Measurements from ENCODE around the gene ACSL1.

Gene ACSL1

DNA sequence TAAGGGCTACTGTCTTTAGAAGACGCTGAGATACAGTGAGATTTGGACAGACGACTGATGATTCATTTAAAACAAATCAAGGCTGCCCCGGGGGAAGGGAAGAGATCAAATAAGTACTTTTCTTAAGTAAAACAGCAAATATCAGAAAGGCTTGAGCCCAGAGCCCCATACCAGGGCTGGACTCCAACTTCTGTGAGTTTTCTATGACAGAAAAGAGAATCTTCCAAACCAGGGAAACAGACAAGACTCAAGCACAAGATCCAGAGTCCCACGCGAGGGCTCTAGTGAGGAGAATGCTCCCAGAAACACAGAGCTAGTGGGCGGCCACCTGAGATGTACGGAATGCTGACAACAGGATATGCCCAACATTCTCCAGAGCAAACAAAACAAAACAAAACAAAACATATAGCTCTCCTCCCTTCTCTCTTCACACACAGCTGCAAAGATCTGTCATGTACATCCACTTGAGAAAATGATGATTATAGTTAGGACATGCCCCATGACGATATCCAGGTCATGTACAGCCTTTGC lies 13.1 kb downstream of the ACSL1 start (continued):
- TF ChIP-seq, protein P1, sequence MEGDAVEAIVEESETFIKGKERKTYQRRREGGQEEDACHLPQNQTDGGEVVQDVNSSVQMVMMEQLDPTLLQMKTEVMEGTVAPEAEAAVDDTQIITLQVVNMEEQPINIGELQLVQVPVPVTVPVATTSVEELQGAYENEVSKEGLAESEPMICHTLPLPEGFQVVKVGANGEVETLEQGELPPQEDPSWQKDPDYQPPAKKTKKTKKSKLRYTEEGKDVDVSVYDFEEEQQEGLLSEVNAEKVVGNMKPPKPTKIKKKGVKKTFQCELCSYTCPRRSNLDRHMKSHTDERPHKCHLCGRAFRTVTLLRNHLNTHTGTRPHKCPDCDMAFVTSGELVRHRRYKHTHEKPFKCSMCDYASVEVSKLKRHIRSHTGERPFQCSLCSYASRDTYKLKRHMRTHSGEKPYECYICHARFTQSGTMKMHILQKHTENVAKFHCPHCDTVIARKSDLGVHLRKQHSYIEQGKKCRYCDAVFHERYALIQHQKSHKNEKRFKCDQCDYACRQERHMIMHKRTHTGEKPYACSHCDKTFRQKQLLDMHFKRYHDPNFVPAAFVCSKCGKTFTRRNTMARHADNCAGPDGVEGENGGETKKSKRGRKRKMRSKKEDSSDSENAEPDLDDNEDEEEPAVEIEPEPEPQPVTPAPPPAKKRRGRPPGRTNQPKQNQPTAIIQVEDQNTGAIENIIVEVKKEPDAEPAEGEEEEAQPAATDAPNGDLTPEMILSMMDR (tag by site-specific recombination; IDR thresholded peaks at IDR 0.05) = no peak
- no peak for TF ChIP-seq TRIM28 (IDR thresholded peaks at IDR 0.05; ENCODE audit: borderline replicate concordance, low read length)

DNA sequence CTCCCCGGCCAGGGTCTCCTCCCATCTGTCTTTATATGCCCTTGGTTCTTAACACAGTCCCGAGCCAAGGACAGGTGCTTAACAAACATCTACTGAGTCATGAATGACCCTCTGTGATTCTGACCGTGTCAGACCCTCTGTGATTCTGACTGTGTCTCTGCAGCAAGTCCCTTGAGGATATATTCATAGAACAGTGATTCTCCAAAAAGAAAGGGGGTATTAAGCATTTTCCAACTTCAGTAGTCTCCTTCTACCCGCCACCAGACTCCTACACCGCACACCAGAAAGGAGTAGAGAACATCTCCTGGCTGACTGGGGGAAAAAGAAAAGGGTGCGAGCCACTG lies 13.6 kb downstream of the ACSL1 start:
- no peak overlapping the region for H3K27ac ChIP-seq (ENCODE audit: extremely low read depth, low read depth, low read length)
- ChIA-PET POLR2A (no interaction called here), CTCF (no interaction called here)
- peaks cover 18% of the 10 kb centered on the region for H3K4me1 ChIP-seq (ENCODE audit: control insufficient read depth, insufficient read depth, low read length)
- H3K36me3 ChIP-seq (ENCODE audit: control insufficient read depth in 2 of 2, insufficient read depth in 1 of 2, low read length in 2 of 2) = no peaks in the 10 kb centered on the region
- no peaks in the 10 kb centered on the region for H3K9me3 ChIP-seq (ENCODE audit: control insufficient read depth, insufficient read depth, low read depth, low read length)
- no peak overlapping the region for H3K4me3 ChIP-seq (ENCODE audit: low read depth, low read length)
- no peak for TF ChIP-seq ZNF776 (tag by site-specific recombination; IDR thresholded peaks at IDR 0.05; ENCODE audit: borderline replicate concordance)
- no peak for TF ChIP-seq RBAK (tag by site-specific recombination; IDR thresholded peaks at IDR 0.05)
- no peak for TF ChIP-seq ZNF223 (tag by site-specific recombination; IDR thresholded peaks at IDR 0.05)
- no peak for TF ChIP-seq ZNF335 (tag by site-specific recombination; conservative IDR thresholded peaks at IDR 0.05)
- no peak for TF ChIP-seq ZNF366 (tag by site-specific recombination; conservative IDR thresholded peaks at IDR 0.05)
- no peak for TF ChIP-seq ZNF391 (tag by site-specific recombination; IDR thresholded peaks at IDR 0.05; ENCODE audit: borderline replicate concordance, low read depth)
- no peak for TF ChIP-seq ZNF354C (tag by site-specific recombination; IDR thresholded peaks at IDR 0.05; ENCODE audit: borderline replicate concordance, low read depth)
- no peak for TF ChIP-seq SP2 (tag by site-specific recombination; IDR thresholded peaks at IDR 0.05)
- no peak for TF ChIP-seq ZFHX2 (tag by site-specific recombination; conservative IDR thresholded peaks at IDR 0.05)
- no peak for TF ChIP-seq SALL2 (tag by site-specific recombination; IDR thresholded peaks at IDR 0.05; ENCODE audit: borderline replicate concordance)
- no peak for TF ChIP-seq FEZF1 (tag by site-specific recombination; IDR thresholded peaks at IDR 0.05)
- no peak for TF ChIP-seq ZNF623 (tag by site-specific recombination; IDR thresholded peaks at IDR 0.05)
- TF ChIP-seq, protein P2, sequence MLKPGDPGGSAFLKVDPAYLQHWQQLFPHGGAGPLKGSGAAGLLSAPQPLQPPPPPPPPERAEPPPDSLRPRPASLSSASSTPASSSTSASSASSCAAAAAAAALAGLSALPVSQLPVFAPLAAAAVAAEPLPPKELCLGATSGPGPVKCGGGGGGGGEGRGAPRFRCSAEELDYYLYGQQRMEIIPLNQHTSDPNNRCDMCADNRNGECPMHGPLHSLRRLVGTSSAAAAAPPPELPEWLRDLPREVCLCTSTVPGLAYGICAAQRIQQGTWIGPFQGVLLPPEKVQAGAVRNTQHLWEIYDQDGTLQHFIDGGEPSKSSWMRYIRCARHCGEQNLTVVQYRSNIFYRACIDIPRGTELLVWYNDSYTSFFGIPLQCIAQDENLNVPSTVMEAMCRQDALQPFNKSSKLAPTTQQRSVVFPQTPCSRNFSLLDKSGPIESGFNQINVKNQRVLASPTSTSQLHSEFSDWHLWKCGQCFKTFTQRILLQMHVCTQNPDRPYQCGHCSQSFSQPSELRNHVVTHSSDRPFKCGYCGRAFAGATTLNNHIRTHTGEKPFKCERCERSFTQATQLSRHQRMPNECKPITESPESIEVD (tag by site-specific recombination; IDR thresholded peaks at IDR 0.05) = no peak
- TF ChIP-seq OVOL3 (tag by site-specific recombination; IDR thresholded peaks at IDR 0.05) = no peak
- no peak for TF ChIP-seq ZNF843 (tag by site-specific recombination; IDR thresholded peaks at IDR 0.05)
- no peak for TF ChIP-seq ZNF274 (IDR thresholded peaks at IDR 0.05; ENCODE audit: low read length)
- no peak for TF ChIP-seq ZNF274 (tag by site-specific recombination; IDR thresholded peaks at IDR 0.05; ENCODE audit: borderline replicate concordance)

DNA sequence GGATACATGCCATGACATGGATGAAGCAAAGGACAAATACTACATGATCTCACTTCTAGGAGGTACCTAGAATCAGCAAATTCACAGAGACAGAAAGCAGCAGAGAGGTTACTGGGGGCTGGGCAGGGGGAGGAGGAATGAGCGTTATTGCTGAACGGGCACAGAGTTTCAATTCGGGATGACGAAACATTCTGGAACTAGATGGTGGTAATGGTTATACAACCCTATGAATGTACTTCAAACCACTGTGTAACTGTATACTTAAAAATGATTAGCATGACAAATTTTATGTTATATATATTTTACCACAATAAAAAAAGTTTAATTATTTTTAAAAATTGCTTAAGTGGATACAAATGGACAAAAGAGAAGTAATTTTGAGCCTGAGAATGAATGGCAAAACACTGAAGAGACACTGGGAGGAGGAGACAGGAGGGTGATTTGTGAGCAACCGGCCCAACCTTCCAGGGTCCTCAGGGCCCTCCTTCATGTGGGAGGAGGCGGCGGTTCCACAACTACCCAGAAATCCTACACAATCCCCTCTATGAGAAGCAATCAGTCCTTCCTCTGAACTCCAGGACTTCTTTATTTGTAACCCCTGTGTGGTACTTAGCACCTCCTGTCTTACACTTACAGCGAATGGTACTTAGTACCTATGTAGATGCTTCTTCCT lies 14.1 kb downstream of the ACSL1 start:
- no peak overlapping the region for H3K4me3 ChIP-seq (ENCODE audit: low read depth, low read length)
- no peak for TF ChIP-seq ZNF501 (tag by site-specific recombination; IDR thresholded peaks at IDR 0.05)
- TF ChIP-seq ZNF391 (tag by site-specific recombination; IDR thresholded peaks at IDR 0.05; ENCODE audit: borderline replicate concordance, low read depth) = no peak
- no peak for TF ChIP-seq ZNF184 (tag by site-specific recombination; IDR thresholded peaks at IDR 0.05)
- no peak for TF ChIP-seq IKZF3 (tag by site-specific recombination; IDR thresholded peaks at IDR 0.05)
- TF ChIP-seq GLIS2 (tag by site-specific recombination; IDR thresholded peaks at IDR 0.05) = no peak
- TF ChIP-seq ZBTB48 (tag by site-specific recombination; IDR thresholded peaks at IDR 0.05) = no peak
- TF ChIP-seq, protein P3, sequence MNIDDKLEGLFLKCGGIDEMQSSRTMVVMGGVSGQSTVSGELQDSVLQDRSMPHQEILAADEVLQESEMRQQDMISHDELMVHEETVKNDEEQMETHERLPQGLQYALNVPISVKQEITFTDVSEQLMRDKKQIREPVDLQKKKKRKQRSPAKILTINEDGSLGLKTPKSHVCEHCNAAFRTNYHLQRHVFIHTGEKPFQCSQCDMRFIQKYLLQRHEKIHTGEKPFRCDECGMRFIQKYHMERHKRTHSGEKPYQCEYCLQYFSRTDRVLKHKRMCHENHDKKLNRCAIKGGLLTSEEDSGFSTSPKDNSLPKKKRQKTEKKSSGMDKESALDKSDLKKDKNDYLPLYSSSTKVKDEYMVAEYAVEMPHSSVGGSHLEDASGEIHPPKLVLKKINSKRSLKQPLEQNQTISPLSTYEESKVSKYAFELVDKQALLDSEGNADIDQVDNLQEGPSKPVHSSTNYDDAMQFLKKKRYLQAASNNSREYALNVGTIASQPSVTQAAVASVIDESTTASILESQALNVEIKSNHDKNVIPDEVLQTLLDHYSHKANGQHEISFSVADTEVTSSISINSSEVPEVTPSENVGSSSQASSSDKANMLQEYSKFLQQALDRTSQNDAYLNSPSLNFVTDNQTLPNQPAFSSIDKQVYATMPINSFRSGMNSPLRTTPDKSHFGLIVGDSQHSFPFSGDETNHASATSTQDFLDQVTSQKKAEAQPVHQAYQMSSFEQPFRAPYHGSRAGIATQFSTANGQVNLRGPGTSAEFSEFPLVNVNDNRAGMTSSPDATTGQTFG (tag by site-specific recombination; IDR thresholded peaks at IDR 0.05; ENCODE audit: borderline replicate concordance) = no peak
- TF ChIP-seq ZNF621 (tag by site-specific recombination; IDR thresholded peaks at IDR 0.05) = no peak
- no peak for TF ChIP-seq ZNF571 (tag by site-specific recombination; IDR thresholded peaks at IDR 0.05)
- TF ChIP-seq BCL11A (tag by site-specific recombination; IDR thresholded peaks at IDR 0.05; ENCODE audit: low read depth) = no peak
- H3K9me3 ChIP-seq (ENCODE audit: control insufficient read depth, insufficient read depth, low read depth, low read length) = no peaks in the 10 kb centered on the region
- H3K4me1 ChIP-seq (ENCODE audit: control insufficient read depth, insufficient read depth, low read length) = peaks cover 18% of the 10 kb centered on the region
- no peaks in the 10 kb centered on the region for H3K36me3 ChIP-seq (ENCODE audit: control insufficient read depth in 2 of 2, insufficient read depth in 1 of 2, low read length in 2 of 2)
- CTCF ChIA-PET = no interaction called here
- POLR2A ChIA-PET = no interaction called here
- H3K27ac ChIP-seq (ENCODE audit: extremely low read depth, low read depth, low read length) = no peak overlapping the region

All from HEK293 (cell line).